HG02870 (cell line): ENCODE measurements around the gene PARG.
"Not testable (repeated sequence)": the region's sequence is repeated elsewhere in the genome, so short reads cannot be mapped to it uniquely, and the experiment has no call there.

ENCODE experiments used
- ATAC-seq: cut with Tn5 transposase; IDR thresholded peaks from one replicate; pipeline ENCODE4 v1.9.1; 2021; ENCODE audit warnings: mild to moderate bottlenecking, moderate library complexity; ENCODE audit not compliant: unreplicated experiment

The PARG gene

GRCh38 chr10:49941447-49942338 lies at the start of gene PARG, which contains the start of gene TIMM23B:
Gene PARG, minus strand, starts transcription at chr10:49942027. Its CDS starts 302 bp downstream, at chr10:49941725.
Gene TIMM23B, plus strand, starts transcription at chr10:49942053. Its CDS starts 142 bp downstream, at chr10:49942195.
- ATAC-seq: peak; percentile 61

- not testable (repeated sequence) for ATAC-seq
Measured at GRCh38 chr10:49988376-49988775, 46.5 kb upstream of the PARG start, which contains the start of gene AGAP6. Gene AGAP6, plus strand, starts transcription at chr10:49988406. Its CDS starts 310 bp downstream, at chr10:49988716.

- ATAC-seq: not testable (repeated sequence)
Measured at GRCh38 chr10:49987207-49987606, 45.4 kb upstream of the PARG start.

GRCh38 chr10:49977756-49978155 lies 35.9 kb upstream of the PARG start:
- ATAC-seq: not testable (repeated sequence)

- ATAC-seq: not testable (repeated sequence)
Measured at GRCh38 chr10:49972094-49972493, 30.3 kb upstream of the PARG start.

- ATAC-seq: not testable (repeated sequence)
Measured at GRCh38 chr10:49971466-49971865, 29.6 kb upstream of the PARG start.

GRCh38 chr10:49970331-49970857 lies 28.6 kb upstream of the PARG start:
- ATAC-seq: not testable (repeated sequence)

- ATAC-seq: not testable (repeated sequence)
Measured at GRCh38 chr10:49953122-49953521, 11.3 kb upstream of the PARG start.

- ATAC-seq: not testable (repeated sequence)
Measured at GRCh38 chr10:49952006-49952405, 10.2 kb upstream of the PARG start.

- not testable (repeated sequence) for ATAC-seq
Measured at GRCh38 chr10:49948737-49949136, 6.9 kb upstream of the PARG start.

- ATAC-seq: peak; percentile 97
Measured at GRCh38 chr10:49948142-49948541, 6.3 kb upstream of the PARG start.

GRCh38 chr10:49943607-49944006 lies 1.8 kb upstream of the PARG start:
- ATAC-seq: not testable (repeated sequence)

- peak; percentile 7 for ATAC-seq
Measured at GRCh38 chr10:49942339-49942705, 495 bp upstream of the PARG start.

- ATAC-seq: not testable (repeated sequence)
Measured at GRCh38 chr10:49931959-49932728, 9.7 kb downstream of the PARG start.

GRCh38 chr10:49931276-49931675 lies 10.6 kb downstream of the PARG start:
- ATAC-seq: not testable (repeated sequence)

GRCh38 chr10:49923572-49923971 lies 18.3 kb downstream of the PARG start:
- not testable (repeated sequence) for ATAC-seq

- ATAC-seq: not testable (repeated sequence)
Measured at GRCh38 chr10:49922041-49922440, 19.8 kb downstream of the PARG start.

GRCh38 chr10:49917927-49918326 lies 23.9 kb downstream of the PARG start:
- not testable (repeated sequence) for ATAC-seq

- not testable (repeated sequence) for ATAC-seq
Measured at GRCh38 chr10:49916451-49916850, 25.4 kb downstream of the PARG start.

- not testable (repeated sequence) for ATAC-seq
Measured at GRCh38 chr10:49910295-49910694, 31.5 kb downstream of the PARG start.
